HG03432 (cell line): ENCODE results near the gene SPATA16.
"Not testable (repeated sequence)": the region's sequence is repeated elsewhere in the genome, so short reads cannot be mapped to it uniquely, and the experiment has no call there.

Source experiments
- ATAC-seq: cut with Tn5 transposase; IDR thresholded peaks from one replicate; pipeline ENCODE4 v1.9.1; 2021; ENCODE audit warnings: mild to moderate bottlenecking, moderate library complexity; ENCODE audit not compliant: unreplicated experiment

The SPATA16 gene, protein sequence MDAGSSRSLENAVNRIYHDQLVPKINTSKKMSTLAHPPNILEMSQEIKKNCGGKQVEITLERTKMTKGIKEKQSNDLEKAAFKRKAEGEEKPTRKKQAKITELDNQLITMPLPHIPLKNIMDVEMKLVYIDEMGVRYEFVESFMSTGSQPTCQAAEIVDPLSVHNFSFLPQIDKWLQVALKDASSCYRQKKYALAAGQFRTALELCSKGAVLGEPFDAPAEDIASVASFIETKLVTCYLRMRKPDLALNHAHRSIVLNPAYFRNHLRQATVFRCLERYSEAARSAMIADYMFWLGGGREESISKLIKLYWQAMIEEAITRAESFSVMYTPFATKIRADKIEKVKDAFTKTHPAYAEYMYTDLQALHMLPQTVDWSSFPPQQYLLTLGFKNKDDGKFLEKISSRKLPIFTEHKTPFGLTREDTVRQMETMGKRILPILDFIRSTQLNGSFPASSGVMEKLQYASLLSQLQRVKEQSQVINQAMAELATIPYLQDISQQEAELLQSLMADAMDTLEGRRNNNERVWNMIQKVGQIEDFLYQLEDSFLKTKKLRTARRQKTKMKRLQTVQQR

DNA sequence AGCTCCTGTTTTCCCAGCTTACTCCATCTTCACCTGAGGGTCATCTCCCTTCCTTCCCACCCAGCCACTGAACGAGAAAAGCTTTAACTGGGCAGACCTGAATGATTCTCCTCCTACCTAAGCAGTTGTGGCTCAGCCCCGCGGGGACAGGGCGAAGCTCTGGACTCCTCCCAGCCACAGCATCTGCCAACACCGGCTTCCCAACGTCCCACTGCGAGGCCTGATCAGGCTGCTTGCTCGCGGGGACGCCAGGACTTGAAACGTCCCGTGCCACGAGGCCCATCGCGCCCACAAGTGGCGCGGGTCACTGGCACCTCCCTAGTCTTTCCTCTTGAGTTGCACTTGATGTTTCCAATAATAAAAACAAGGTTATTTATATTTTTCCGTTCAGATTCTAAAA is at the start of gene SPATA16:
TSS of gene SPATA16 (minus strand) at position 250 of the 400 bp plus-strand sequence. CDS start 23,504 bp downstream, outside the sequence.
- ATAC-seq = no peak

DNA sequence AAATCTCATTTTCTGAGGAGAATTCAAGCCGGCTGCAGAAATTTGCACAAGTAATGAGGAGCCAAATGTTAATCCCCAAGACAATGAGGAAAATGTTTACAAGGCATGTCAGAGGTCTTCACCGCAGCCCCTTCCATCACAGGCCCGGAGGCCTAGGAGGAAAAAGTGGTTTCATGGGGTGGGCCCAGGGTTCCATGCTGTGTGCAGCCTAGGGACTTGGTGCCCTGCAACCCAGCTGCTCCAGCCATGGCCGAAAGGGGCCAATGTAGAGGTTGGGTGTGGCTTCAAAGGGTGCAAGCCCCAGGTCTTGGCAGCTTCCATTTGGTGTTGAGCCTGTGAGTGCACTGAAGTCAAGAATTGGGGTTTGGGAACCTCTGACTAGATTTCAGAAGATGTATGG is 42.0 kb upstream of the SPATA16 start:
- ATAC-seq = not testable (repeated sequence)

DNA sequence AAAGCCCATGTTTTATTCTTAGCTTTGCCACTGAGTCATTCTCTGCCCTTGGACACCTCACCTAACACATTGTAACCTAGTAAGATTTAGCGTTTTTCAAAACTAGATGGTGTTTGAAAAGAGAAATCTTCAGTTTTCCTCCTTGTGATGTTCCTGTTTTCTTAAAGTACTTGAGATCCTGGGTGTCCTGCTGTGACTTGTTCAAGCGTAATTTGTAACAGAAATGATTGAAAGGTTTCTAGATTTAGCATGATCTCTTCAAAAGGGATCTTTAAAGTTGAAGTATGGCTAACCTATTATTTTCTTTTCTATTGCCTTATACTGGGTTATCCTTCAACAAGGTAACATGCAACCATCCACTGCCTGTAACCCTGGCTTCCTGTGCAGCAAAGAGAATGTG is 32.6 kb upstream of the SPATA16 start:
- no peak for ATAC-seq

DNA sequence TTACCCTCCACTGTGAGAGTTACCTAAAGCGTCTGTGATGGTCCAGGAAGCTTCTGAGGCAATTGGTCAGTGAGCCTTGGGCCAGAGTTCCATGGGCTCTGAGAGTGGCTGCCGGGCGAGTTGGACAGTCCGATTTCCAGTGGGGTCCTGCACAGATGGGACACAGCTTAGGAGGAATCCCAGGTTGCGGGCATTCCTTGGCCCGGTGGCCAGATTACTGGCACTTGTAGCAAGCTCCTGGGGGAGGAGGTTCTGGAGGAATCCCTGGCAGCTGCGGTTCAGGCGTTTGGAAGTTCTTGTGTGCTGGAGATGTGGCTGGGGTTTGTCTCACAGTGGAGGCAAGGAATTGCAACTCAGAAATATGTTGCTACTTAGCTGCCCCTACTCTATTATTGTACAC is 18.1 kb upstream of the SPATA16 start:
- ATAC-seq = not testable (repeated sequence)

DNA sequence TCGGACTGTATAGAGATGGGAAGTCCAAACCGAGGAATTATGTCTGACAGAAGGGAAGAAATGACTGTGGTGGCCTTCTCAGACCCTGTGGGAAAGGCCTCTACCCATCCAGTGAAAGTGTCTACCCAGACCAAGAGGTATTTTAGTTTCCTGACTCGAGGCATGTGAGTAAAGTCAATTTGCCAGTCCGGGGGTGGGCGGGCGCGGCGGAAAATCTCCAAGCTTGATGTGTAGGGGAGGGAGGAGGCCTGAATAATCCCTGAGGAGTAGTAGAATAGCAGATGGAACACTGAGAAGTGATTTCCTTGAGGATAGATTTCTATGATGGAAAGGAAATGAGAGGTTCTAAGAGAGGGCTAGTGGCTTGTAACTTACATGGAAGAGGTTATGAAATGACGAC is 15.5 kb upstream of the SPATA16 start:
- ATAC-seq = not testable (repeated sequence)

DNA sequence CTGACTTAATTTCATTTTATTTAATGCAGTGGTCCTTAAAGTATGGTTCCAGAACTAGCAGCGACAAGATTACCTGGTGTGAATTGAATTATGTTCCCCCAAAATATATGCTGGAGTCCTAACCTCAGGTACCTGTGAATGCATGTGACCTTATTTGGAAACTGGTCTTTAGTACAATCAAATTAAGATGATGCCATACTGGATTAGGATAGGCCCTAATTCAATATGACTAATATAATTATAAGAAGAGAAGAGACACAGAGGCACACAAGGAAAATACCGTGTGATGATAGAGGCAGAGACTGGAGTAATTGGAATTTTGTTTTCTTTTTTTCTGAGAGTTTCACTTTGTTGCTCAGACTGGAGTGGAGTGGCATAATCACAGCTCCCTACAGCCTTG is 12.6 kb upstream of the SPATA16 start:
- ATAC-seq = no peak

DNA sequence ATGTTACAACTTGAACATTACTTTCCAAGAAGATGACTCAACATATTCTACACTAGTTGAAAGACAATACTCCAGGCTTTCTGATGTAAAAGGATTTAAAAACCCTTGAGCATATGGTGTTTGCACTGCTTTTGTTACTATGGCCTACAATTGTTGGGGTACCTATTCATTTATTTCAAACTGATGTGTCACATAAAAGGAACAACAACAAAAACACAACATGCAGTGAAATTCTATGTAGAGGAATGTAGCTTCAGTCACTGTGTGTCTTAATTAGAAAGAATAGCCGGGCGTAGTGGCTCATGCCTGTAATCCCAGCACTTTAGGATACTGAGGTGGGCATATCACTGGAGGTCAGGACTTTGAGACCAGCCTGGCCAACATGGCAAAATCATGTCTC is 1.6 kb downstream of the SPATA16 start:
- no peak for ATAC-seq

DNA sequence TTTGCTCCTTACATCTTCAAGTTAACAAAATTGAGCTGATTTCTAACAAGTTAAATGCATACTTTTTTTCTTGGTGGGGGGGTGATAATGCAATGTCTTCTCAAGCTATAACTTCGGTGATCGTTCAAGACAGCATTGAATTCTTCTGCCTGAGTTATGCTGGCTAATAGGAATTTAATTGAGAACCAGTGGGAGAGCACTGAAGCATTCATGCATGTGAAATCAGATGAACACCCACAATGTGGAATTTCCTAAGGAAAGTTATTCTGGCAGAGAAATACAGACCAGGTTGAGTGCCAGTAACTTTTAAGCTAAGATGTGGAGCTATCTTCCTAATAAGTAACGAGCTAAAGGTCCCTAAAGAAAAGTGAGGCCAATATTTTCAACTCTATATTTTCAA is 3.0 kb downstream of the SPATA16 start:
- ATAC-seq = no peak

DNA sequence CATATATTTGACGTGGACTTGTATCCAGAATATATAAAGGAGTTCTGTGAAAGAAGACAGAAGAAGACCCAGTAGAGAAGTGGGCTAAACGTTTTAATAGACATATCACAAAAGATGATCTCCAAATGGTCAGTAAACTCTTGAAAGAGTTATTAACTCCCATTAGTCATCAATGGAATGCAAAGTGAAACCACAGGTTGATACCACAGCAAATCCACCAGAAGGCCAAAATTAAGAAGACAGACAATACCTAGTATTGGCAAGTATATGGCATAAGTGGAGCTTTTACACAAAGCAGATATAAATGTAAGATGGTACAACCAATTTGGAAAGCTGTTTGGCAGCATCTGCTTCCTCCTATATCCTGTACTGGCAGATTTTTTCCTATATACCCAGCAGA is 6.0 kb downstream of the SPATA16 start:
- no peak for ATAC-seq

DNA sequence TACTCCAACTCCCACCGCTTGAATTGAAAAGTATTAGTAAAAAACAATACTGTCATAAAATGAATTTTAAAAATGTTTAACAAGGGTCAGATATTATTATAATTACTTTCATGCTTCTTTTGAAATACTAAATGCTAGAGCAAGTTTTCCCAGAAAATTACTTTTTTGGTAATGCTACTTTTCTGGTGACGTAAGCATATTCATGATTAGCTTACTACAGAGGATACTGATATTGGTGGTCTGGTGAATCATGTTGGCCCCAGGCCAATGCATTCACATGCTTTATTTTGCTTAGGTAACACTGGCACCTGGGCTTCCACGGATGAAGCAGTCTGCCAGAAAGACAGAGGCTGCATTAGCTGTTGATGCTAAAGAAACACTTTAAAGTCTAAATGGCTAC is 12.4 kb downstream of the SPATA16 start:
- no peak for ATAC-seq

DNA sequence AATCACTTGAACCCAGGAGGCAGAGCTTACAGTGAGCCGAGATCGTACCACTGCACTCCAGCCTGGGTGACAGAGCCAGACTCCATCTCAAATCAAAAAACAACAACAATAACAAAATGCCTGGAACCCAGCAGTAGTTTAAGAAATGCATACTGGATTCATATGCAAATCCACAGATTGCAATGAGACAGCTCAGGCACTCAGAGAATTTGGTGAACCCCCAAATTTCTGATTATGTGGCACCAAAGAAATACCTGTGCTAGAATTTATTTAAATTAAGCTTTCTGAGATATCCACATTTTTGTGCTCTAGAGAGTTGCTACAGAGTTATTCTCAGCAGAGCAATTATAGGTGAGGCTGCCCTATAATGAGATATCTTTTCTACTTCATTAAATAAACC is 29.7 kb downstream of the SPATA16 start:
- ATAC-seq = no peak

DNA sequence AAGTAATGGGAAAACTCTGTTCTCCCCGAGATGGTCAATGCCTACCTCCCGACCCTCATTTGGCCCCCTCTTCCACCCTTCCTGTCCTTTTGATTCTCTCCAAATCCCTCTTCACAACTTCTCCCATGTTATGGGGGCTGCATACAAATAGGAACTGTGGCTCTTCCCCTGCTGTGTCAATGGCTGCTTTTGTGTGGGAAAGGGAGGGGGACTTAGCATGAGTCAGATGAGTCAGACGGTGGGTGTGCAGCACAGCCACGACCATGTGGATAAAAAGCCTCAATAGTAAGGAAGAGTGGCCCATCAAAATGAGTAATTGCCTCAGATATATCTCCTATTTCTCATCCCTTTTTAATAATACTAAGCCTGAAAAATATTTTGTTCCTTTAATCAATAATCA is 31.9 kb downstream of the SPATA16 start:
- no peak for ATAC-seq

DNA sequence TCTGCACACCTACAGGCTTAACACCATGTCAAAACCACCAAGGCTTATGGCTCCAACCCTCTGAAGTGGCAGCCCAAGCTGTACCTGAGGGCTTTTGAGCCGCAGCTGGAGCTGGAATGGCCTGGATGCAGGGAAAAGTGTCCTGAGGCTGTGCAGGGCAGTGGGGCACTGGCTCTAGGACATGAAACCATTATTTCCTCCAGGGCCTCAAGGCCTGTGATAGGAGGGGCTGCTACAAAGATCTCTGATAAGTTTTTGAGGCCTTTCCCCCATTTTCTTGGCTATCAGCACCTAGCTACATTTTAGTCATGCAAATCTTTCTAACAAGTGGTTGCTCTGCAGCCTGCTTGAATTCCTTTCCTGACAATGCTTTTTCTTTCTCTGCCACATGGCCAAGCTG is 37.6 kb downstream of the SPATA16 start:
- no peak for ATAC-seq

DNA sequence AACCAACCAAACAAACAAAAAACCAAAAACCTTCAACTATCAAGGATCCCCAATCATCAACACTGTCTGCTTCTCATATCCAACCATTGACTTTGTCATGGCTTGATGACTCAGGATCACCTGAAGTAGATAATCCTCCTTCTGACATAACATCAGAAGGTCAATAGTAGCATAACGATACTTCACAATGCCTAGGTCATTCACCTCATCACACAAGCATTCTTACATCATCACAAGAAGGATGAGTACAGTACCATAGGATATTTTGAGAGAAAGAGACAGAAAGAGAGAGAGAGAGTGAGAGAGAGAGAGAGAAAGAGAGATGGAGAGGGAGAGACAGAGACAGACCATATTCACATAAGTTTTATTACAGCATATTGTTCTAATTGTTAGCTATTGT is 42.1 kb downstream of the SPATA16 start:
- ATAC-seq = no peak

DNA sequence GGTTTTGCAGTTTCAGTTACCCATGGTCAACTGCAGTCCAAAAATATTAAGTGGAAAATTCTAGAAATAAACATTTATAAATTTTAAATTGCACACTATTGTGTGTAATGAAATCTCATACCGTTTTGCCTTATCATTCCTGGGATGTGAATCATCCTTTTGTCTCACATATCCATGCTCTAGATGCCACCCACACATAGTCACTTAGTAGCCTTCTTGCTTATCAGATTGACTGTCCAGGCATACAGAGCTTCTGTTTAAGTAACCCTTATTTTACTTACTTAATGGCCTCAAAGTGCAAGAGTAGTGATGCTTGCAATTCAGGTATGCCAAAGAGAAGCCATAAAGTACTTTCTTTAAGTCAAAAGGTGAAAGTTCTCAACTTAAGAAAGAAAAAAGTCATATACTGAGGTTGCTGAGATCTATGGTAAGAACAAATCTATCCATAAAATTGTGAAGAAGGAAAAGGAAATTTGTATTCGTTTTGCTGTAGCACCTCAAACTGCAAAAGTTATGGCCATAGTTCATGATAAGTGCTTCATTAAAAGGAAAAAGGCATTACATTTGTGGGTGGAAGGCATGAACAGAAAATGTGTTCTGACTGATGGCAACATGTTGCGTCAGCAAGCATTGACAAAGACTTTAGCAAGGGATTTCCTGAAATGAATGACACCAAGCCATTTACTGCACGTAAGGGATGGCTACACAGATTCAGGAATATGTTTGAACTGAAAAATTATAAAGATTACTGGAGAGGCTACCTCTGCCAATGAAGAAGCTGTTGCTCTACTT is 43.8 kb downstream of the SPATA16 start:
- ATAC-seq = no peak

DNA sequence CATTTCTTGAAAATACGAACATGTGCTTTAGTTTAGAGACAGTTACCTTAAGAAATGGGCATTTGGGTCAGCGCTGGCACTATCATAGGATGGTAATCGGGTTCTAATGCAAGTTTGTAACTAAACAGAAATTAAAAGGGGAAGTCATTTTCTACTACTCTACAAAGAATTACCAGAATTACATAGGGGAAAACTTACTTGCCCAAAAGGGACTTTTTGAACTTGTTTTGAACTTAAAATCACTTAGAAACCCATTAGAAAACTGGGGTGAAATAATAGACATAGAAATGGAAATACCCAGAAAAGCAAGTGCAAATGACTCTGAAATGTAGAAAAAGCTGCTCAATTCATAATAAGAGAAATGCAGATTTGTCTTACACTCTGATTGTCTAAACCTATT is 44.9 kb downstream of the SPATA16 start:
- ATAC-seq = peak; percentile 51

DNA sequence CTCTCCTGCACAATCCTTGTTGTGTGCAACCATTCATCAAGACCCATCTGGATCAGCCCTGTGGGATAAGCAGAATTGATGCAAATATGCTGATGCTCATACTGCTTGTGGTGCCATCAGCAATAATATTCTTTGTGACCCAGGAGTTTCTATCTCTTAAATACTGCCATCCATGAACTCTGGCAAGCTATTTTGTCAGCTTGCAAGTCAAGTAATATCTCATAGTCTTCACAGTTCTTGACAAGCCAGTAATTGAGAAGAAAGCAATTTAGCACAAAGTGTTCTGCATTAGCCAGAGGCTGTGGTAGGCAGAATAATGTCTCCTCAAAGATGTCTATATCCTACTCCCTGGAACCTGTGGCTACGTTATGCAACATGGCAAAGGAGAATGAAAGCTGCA is 49.0 kb downstream of the SPATA16 start:
- no peak for ATAC-seq

DNA sequence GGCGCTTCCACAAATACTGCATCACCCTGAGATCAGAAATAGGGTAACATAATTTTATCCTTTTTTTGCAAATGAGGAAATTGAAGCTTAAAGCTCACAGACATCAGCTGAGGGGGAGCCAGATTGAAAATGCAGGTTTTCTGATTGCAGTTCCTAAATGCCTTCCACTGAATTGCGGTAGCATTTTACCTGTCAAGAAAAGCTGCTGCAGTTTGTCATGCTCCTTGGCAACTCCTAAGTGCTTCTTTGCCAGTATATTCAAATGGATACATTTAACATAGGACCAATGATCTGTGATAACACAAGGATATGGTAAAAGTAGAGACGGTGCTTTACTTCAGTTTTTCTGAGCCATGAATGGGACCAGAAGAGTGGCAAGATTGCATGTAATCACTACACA is 50.5 kb downstream of the SPATA16 start:
- no peak for ATAC-seq

DNA sequence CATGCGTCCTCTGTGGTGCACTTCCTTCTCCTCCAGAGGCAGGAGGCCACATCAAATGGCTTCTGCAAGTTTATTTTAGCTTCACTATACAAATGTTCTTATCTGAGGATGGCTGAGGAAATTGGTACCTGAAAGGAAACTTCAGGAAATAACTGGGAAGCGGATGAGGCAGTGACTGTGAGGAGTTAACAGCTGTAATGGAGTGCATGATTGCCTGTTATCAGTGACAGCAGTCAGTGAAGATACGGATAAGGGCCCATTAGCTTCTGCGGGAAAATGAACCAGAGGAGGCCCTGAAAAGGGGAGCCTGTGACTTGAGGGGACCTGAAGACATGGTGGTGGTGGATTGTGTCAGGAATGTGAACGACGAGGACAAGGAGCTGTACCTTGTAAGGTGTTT is 51.8 kb downstream of the SPATA16 start:
- no peak for ATAC-seq

DNA sequence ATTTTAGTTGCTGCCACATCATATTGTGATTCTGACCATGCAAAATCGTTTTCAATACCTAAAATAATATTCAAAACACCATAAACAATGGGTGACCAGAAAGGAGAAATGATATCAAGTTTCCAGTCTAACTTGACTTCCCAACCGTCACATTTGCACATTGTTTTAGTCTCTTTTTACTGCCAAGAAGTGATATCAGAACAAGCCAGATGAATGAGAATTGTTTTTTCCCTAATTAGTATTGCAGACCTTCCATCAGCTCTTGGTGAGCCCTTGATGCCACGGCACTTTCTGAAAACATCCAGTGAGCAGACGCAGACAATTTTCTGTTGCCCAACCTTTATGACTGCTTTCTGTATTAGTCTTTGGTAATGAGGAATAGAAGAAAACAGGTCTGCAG is 62.5 kb downstream of the SPATA16 start:
- peak; percentile 34 for ATAC-seq

DNA sequence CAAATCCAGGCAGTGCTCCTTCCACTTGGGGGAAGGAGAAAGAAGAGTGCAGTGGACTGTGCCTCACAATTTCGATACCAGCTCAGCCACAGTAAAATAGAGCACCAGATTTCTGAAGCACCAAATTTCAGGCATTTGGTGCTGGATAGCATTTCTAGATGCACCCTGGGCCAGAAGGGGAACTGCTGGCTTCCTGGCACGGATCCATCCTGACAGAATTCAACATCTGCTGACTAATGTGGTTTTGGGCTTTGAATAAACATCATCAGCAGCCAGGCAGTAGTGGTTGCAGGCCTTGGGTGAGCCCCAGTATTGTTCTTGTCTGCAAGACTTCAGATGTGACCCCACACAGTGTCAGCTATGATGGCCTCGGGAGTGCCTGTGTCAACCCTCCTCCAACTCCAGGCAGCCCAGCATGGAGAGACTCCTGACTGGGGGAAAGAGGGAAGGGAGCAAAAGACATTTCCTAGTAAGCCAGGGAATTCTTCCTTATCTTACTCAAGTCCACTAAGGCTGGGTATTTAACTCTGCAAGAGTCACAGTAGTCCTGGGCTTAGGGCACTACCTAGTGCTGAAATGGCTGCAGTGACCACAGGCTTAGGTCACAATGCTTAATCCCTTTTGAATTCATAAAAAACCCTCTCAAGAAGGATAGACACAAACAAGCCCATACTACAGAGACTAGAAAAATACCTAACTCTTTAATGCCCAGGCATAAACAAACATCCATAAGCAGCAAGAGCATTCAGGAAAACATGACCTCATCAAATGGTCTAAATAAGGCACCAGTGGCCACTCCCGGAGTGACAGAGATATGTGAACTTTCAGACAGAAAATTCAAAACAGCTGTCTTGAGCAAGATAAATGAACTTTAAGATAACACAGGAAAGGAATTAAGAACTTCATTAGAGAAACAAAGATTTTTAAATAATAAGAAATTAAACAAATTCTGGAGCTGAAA is 74.7 kb downstream of the SPATA16 start:
- ATAC-seq = peak; percentile 29
